Left lobe of liver (tissue), 2 donors: ENCODE measurements around the gene BAG1. TPM values are rescaled to one million over a fixed set of nuclear protein-coding genes. Genes with fewer than 3 reads are reported as not detected.

Source experiments
- ATAC-seq: fragments of 200-7000 bp; cut with Tn5 transposase; one replicate; pipeline ENCODE4 v1.9.1; 2020; ENCODE audit warnings: mild to moderate bottlenecking, moderate library complexity
- DNase-seq: peaks from one replicate; pipeline ENCODE4 v3.0.0-alpha.2; 2020; ENCODE audit warnings: low spot score
- total RNA-seq: library from RNA; stranded (reverse); gene quantifications from one replicate; pipeline ENCODE4 v1.2.1, GENCODE V29; 2021
- donor health status: DM: no; HTN: no; CAD: no; lungs with moderate emphysema.
- donor health status: DM: no; HTN: yes; CAD: no.

BAG1 gene
- total RNA-seq, 1 donor from 2014 or later: 51.0 TPM

DNA sequence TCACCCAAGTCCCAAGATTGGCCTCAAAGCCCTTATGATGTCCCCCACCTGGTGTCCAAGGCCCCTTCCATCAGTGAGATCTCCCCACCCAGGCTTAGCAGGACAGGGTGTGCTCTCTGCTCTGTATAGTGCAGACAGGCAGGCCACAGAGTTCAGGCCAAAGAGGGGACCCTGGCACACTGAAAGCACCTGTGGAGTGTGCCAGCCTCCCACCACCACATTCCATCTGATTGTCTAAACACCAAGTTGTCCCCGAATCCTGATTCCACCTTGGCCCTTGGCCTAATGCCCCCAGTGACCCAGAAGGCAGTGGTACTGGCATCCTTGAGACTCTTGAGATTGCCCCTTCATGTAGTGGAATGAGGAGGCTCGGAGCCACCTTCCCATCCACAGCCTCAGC, 19.2 kb downstream of the BAG1 start:
- DNase-seq: no peak
- no peak for ATAC-seq

DNA sequence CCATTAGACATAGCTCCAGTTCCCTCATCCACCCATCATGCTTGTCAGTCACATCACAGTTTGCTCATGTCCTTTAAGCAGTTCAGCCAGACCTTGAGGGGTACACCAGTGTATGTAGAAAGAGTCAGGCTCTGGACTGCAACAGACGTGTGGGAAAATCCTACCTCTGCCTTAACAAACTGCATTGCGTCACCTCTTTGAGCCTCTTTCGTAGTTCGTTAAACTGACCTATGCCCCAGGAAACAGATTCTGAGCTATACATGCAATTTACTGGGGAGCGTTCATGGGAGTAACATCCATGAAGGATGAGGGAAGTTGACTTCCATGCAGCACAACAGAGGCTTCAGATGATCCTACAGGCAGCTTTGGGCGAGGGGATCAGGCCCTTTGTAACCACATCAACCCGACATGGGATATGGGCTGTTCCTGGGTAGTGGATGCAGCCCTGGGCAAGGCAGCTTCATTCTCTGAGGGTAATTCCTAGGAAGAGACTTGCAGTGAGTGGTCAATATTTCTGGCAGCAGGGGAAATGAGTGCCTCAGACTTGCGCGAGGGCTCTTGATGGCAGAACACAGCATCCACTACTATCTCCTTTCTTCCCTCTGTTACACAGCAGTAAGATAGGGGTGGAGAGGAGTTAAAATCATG, 20.2 kb downstream of the BAG1 start:
- DNase-seq: no peak
- ATAC-seq: no peak

DNA sequence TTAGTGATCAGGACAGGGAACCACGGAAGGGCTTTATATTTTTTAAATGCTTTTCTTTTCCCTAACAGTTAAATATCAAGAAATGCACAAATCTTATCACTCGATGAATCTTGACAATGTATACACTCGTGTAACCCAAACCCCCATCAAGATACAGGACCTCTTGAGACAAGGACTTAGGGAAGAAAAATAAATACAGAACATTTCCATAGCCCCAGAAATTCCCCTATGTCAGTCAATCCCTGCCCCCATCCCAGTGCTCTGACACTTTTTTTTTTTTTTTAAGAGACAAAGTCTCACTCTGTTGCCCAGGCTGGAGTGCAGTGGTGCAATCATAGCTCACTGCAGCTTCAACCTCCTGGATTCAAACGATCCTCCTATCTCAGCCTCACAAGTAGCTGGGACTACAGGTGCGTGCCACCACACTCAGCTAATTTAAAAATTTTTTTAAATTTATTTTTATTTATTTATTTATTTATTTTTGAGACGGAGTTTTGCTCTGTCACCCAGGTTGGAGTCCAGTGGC, 21.8 kb downstream of the BAG1 start:
- ATAC-seq (no peak), DNase-seq (no peak)

DNA sequence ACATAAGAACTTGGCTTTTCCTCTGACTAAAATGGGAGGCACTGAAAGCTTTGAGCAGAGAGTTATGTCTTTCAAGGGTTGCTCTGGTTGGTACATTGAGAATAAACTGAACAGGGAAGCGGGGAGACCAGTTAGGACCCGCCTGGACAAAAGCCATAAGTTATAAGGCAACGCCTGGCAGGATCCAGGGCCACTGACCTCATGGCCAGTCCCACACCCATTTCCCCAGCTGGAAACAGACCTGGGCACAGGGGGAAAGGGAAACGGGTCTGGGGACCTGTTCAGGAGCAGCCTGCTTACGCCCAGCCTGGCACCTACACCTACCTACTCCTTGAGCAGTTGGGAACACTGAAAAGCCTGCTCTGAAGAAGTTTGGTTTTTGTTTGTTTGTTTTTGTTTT, 23.2 kb downstream of the BAG1 start:
- ATAC-seq (no peak), DNase-seq (no peak)

DNA sequence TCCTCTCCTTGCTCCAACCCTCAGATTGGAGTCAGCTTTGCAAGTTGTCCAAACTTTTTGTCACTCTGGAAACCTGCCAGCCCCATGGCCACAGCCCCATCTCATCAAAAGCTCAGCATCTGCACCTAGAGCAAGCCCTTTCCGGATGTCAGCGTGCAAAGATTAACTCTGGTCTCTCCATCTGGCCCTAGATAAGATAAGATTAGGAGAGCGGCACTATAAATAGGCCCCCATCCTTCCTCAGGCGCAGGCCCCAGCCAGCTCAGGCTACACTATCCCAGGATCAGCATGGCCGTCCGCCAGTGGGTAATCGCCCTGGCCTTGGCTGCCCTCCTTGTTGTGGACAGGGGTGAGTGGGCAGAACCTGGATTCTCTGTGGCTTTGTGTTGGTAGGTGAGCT, 24.6 kb downstream of the BAG1 start, which contains the start of gene SPINK4:
TSS of gene SPINK4 (plus strand) at position 247 of the 400 bp plus-strand sequence. CDS start at position 289, 42 bp downstream.
- no peak for DNase-seq
- ATAC-seq: no peak

DNA sequence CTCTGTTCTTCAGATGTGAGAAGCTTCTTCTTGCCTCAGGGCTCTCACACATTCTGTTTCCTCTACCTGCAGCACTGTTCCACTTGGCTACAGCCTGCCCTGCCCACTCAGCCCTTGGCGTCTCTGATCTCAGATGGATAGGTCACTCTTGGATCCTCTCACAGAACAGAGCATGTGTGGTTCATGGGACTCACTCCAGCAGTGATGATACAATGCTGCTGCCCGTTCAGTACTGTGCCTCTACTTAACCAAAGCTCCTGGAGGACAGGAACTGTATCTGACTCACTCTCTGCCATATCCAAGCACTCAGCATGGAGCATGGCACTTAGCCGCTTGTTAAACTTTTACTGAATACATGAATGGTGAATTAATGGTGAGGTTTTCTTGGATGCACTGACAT, 27.9 kb downstream of the BAG1 start:
- ATAC-seq (no peak), DNase-seq (no peak)

DNA sequence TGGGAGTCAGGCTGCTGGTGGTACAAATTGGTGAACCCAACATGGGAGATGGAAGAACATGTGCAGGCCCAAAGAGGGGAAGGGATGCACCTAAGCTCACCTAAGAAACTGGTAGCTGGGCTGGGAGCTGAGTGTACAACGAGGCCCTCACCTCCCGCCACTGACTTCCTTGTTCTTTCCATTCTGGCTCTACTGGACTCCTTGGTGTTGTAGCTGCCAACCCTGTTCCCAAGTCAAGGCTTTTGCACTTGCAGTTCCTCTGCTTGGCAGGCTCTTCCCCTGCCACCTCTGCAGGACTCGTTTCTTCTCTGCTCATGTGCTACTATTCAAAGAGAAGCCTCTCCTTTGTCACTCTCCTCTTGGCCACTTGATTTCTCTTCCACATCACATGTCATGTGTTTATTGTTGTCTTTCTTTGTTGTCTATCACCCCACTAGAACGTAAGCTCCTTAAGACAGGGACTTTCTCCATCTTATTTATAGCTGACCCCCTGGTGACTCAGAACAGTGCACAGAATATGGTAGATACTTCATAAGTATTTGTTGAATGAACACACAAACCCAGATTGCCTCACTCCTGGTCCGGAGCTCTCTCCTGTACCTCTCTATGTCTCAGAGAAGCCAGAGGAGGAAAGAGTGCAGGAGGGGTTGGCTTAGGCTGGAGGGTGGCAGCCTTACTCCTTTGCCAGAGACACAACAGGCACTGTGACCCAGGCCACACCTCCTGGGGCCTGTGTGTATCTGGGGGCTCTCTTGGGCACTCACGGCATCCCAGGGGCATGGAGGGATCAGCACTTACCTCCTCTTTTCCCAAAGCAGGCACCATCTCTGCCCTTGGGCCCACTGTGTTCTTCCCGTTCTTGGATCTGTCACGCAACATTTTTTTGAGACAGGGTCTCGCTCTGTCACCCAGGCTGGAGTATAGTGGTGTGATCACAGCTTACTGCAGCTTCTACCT, 29.7 kb downstream of the BAG1 start:
- no peak for DNase-seq
- ATAC-seq: no peak

DNA sequence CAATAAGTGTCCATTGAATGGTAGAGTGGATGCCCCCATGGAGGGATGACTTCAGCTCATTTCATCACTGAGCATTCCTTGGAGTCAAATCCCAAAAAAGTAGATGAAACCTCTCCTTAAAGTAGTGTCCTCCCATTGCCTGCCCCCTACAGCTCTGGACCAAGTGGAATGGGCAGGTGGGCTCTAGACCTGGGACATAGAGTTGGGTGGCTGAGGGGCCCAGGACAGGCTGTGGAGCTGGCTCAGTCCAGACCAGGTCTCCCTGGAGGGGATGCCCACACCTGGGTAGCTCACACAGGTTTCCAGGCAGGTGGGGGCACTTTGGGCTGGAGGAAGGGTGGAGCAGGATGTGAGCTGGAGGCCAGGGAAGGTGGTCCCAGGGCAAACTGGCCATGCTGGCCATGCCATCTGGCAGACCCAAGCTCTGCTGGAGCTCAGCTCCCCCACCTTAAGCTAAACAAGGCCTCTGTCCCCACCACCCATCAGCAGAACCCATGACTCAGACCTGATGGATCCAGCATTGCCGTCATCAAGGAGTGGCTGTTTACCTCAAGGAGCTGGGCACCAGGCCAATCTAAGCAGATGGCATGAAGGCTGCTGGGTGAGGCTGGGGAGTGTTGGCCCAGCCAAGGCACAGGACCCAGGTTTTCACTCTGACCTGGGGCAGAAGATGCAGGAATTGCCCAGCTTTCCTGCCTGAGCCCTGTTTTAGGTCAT, 30.7 kb downstream of the BAG1 start:
- no peak for DNase-seq
- no peak for ATAC-seq

DNA sequence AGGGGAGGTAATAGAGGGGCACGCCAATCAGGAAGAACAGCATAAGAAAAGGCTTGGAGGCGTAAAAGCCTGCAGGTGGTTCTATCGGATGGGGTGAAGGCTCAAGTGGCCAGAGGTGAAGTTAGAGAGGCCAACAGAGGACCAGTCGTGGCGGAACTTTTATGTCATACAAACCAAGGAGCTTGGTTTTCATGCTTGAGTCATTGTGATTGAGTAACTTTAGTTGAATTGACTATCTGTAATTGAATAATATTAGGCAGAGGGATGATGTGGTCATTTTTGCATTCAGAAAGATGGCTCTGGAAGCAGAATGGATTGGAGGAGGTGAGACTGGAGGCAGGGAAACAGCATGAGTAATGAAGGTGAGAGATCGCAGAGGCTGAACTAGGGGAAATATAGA, 31.7 kb downstream of the BAG1 start:
- DNase-seq (no peak), ATAC-seq (no peak)

DNA sequence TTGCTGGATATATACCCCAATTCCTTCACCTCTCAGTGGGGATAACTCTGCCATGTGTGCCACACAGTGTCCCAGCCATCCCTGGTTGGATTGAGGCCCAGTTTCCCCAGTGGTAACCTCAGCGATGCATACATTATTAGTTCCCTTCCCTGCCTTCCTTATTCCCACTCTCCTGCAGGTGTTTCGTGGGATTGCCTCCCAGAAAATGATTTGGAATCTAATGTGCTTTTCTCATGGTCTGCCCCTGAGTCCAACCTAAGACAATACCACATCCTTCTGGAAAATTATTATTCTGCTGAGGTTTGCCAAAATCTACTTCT, 32.9 kb downstream of the BAG1 start:
- ATAC-seq: no peak
- no peak for DNase-seq

DNA sequence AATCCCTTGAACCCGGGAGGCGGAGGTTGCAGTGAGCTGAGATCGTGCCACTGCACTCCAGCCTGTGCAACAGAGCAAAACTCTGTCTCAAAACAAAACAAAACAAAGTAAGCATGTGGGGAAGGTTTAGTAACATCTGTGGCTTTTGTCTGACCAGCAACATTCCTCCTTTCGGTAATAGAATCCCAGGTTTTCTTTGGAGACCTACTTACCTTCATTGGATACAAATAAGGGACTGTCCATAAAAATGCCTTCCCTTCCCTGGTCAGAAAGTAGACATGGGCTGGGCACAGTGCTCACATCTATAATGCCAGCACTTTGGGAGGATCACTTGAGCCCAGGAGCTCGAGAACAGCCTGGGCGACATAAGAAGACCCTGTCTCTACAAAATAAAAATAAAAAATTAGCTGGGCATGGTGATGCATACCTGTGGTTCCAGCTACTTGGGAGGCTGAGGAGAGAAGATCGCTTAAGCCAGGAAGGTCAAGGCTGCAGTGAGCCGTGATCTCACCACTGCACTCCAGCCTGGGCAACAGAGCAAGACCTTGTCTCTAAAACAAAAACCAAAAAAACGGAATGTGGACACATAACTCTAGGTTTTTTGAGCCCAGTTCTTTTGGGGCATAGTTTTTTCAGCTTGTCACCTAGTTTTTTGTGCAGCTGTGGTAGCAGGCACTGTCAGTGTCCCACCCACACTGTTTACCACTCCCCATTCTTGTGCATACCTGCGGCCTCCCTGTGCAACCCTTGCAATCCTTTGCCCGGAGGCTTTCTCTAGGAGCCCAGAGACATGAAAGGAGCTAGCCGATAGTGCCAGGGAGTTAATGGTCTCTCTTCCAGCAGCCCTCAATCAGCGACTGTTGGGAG, 33.5 kb downstream of the BAG1 start:
- no peak for ATAC-seq
- no peak for DNase-seq

DNA sequence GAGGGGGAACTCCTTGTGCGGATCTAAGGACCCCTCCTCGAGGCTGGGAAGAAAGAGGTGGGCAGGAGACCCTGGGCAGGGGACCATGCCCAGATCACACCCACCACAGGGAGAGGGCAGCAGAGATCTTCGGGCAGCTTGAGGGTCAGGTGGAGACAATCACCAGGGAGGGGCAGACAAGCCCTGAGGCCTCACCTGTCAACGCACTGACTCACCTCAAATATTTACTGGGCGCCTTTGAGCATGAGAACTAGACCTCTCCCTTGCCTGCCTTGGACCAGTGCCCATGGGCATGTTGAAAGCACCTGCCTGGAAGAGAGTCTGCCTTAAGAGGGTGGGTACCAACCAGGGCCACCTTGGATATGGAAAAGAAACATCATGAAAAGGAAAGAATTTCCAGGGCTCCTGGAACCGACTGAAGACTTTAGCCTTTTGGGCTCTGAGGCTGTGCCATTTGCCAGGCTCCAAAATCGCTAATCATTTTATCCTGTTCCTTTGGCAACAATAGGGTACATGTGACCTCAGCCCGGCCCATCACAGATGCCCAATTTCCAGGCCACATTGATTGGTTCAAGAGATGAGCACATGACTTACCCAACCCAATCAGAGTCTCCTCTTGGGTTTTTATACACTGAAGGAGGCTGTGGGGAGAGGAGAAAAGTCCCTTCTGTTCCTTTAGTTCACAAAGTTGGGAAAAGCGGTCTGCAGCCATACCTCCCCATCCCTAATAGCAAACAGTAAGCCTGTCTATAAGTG, 35.0 kb downstream of the BAG1 start:
- DNase-seq: no peak
- peak; percentile 10 for ATAC-seq

DNA sequence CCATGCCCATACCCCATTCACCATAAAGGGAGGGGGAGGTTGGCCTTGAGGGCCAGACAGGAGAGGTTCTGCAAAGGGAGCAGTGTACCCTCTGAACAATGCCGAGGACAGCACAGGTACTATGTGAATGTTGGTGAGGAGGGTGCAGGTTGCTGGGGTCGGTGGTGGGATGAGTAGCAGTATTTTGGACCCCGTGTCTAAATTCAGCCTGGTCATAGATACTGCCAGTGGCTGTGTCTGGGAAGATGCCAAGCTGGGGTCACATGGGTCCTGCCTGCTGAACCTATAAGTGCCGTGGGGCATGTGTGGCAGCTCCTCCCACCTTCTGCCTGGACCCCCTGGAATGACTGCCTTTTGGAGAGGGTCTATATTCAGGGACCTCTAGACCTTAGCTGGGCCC, 35.9 kb downstream of the BAG1 start:
- ATAC-seq: no peak
- no peak for DNase-seq

DNA sequence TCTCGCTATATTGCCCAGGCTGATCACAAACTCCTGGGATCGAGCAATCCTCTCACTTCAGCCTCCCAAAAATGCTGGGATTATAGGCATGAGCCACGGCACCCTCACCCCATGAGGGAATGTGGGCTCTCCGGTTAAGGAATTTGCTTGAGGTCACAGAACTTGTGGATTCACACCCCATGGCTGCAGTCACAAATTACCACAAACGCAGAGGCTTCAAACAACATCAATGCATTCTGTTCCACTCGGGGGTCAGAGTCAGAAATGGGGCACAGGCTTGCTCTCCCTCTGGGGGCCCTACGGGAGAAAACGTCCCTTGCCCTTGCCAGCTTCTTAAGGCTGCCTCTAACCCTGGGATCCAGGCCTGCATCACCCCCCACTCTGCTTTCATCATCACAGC, 36.8 kb downstream of the BAG1 start:
- no peak for DNase-seq
- no peak for ATAC-seq

DNA sequence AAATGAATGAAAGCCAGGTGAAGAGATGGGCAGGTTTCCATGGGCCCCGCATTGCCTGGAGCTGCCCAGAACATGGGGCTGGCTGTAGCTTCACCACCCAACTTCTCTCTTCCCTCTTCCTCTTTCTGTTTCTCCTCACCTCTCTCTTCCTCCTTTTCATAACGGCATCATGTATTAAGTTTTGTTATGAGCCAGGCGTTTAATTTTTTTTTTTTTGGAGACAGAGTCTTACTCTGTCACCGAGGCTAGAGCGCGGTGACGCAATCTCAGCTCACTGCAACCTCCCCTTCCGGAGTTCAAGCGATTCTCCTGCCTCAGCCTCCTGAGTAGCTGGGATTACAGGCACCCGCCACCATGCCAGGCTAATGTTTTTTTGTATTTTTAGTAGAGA, 37.5 kb downstream of the BAG1 start:
- ATAC-seq: peak; percentile 30
- DNase-seq: no peak

DNA sequence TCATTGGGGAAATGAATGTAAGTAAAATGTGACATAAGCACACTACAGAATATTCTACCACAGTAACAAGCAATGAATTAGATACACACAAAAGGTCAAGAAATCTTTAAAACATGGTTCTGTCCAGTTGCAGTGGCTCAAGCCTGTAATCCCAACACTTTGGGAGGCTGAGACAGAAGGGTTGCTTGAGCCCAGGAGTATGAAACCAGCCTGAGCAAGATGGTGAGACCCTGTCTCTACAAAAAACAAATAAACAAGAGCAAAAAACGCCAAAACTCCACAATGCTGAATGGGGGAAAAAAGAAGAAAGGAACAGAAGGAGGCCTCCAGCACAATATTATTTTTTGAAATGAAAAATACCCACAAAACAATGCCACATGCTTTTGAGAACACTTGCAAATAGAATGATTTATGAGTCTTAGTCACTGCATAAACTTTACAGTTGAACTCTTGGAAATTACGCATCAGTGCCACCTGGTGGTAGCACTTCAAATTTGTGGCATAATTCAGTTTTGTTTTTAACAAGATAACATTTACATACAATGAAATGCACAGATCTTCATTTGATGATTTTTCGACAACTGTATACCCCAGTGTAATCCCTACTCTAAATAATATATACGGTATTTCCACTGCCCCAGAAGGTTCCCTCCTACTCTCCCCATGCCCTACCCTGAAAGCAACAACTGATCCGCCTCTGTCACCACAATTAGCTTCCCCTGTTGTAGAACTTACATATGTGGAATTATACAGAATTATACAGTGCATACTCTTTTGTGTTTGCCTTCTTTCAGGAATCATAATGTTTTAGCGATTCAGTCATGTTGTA, 39.0 kb downstream of the BAG1 start:
- ATAC-seq: peak; percentile 79
- DNase-seq: peak; percentile 54

DNA sequence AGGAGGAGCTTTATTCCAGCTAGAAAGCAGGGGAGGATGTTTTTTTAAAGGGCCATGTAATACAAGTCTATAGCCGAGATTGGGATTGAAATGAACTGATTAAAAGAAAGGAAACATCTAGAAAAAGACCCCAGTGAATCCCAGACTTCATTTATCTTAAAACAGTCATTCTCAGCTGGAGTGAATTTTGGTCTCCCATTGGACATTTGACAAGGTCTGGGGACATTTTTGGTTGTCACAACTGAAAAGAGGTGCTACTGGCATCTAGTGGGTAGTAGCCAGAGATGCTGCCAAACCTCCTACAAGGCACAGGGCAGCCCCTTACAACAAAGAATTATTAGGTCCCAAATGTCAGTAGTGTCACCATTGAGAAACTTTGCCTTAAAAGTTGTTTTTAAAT, 40.8 kb downstream of the BAG1 start:
- DNase-seq (no peak), ATAC-seq (no peak)

DNA sequence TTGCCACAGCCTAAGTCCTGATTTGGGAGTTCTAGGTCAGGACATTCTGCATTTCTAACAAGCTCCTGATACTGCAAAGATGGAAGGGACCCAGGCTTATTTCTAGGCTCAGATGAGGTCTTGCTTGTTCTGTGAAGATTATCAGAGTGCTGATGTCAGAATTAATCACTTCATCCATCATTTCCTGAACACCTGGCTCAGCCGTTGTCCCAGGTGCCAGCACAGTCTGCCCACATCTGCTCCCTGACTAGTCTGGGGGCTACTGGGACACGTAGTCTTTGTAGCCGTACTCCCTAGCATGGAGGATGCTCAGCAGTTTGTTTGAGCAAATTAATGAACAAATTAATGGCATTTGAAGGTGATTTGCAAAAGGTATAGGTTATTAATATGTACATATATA, 42.5 kb downstream of the BAG1 start:
- ATAC-seq: no peak
- DNase-seq: no peak

DNA sequence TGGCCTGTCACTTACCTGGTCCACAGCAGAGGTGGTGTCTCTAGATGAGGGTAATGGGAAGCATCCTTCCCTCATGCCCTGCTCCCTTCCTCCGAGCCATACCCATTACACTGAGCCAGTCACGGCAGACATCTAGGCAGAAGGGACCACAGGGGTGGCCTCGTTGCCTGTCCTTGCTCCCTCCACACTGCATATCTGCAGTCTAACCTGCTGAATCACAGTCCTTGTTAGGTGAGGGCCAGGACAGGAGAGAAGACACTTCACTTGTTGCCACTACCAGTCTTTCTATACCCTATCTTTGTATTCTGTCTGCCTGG, 43.0 kb downstream of the BAG1 start:
- ATAC-seq (no peak), DNase-seq (no peak)
